Gastrocnemius medialis (tissue), 4 donors: ENCODE results near the gene FNBP1L. TPM values are rescaled to one million over a fixed set of nuclear protein-coding genes. Genes with fewer than 3 reads are reported as not detected.
A peak's percentile ranks its signal among the peaks of the same experiment; 100 is the strongest.

Source experiments
- ATAC-seq, 2 donors: fragments of 150-250 bp; one replicate each; pipeline ENCODE4 v1.9.1; 2016
- DNase-seq, 2 donors: peaks; one replicate each; pipeline ENCODE4 v3.0.0-alpha.2; 2019
- H3K27ac ChIP-seq, 4 donors: fragments of 200-600 bp; sonication (generic); 1 replicate in 1 of 4; 2 replicates in 3 of 4; pipeline ENCODE4 v1.5.1; 2016 to 2018; ENCODE audit warnings: mild to moderate bottlenecking in 2 of 4, moderate library complexity in 1 of 4
- H3K27me3 ChIP-seq, 3 donors: fragments of 200-600 bp; sonication (generic) in 2 of 3; 1 replicate in 1 of 3; 2 replicates in 2 of 3; pipeline versions ENCODE4 v1.5.1 to v1.6.0; 2016 to 2019; ENCODE audit warnings: mild to moderate bottlenecking in 1 of 3, moderate library complexity in 1 of 3
- H3K36me3 ChIP-seq, 2 donors: fragments of 200-600 bp; sonication (generic) in 1 of 2; one replicate each; pipeline ENCODE4 v1.5.1; 2017 to 2018
- H3K4me1 ChIP-seq, 2 donors: fragments of 200-600 bp; sonication (generic) in 1 of 2; one replicate each; pipeline ENCODE4 v1.5.1; 2016 to 2017; ENCODE audit warnings: mild to moderate bottlenecking in 2 of 2
- H3K4me3 ChIP-seq, 4 donors: fragments of 200-600 bp; sonication (generic) in 3 of 4; 1 replicate in 1 of 4; 2 replicates in 3 of 4; pipeline ENCODE4 v1.5.1; 2016 to 2019; ENCODE audit warnings: mild to moderate bottlenecking in 2 of 4
- H3K9me3 ChIP-seq, 3 donors: fragments of 200-600 bp; sonication (generic) in 2 of 3; 1 replicate in 1 of 3; 2 replicates in 2 of 3; pipeline ENCODE4 v1.5.1; 2016 to 2019
- POLR2A ChIP-seq, 2 donors: fragments of 450-650 bp; IDR thresholded peaks; one replicate each; pipeline ENCODE4 v1.6.1; 2017; ENCODE audit warnings: antibody characterized with exemption in 2 of 2, mild to moderate bottlenecking in 2 of 2, moderate library complexity in 2 of 2
- in situ Hi-C, 4 donors: fragments of 200-750 bp; cut with MboI; loops; one replicate each; pipeline versions ENCODE4 v1.15.0 to v1.8.0; 2017; ENCODE audit warnings: low sequenced_read_pairs in 4 of 4
- intact Hi-C: fragments of 100-400 bp; cut with DNase I; formaldehyde crosslinking; loops from one replicate; pipeline ENCODE4 v1.15.1; 2023; ENCODE audit warnings: low total_unique reads
- total RNA-seq, 4 donors: library from RNA; depleted of rRNA; stranded (reverse); fragments of >200 nt; gene quantifications; one replicate each; pipeline versions ENCODE4 v1.1.0 to v1.2.3, GENCODE V29; 2016
- TF ChIP-seq, protein P1 (sequence below), 5 experiments: fragments of 450-650 bp in 3 of 5; fragments of 200-600 bp in 2 of 5; sonication (generic) in 2 of 5; IDR thresholded peaks in 4 of 5; conservative IDR thresholded peaks in 1 of 5; 1 replicate in 4 of 5; 2 replicates in 1 of 5; pipeline ENCODE4 v1.5.1; 2016 to 2019; ENCODE audit warnings: antibody characterized with exemption in 5 of 5, mild to moderate bottlenecking in 3 of 5, moderate library complexity in 3 of 5

FNBP1L gene
- total RNA-seq, 4 donors from 2014 or later = 16.0 to 35.1 (median 17.4) TPM

DNA sequence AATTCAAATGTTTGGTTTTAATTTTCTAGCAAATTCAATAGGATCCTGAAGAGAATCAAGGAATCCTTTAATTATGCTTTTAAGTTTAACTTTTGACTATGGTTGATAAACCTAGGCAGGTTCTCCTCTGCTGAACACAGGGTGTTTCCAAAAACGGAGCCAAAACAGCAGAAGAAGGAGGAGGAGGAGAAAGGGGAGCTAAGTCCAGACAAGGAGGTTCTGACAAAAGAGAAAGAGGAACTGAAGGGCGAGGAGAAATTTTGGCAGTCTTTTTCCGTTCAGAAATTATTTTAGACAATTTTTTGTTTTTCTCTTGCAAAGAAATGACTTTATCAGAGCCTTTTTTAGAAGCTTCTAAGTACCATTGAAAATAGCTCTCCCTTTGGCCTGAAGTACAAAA is 33.2 kb upstream of the FNBP1L start:
- Histone ChIP-seq H3K4me3 (no peak overlapping the region), H3K4me1 (no peaks in the 10 kb centered on the region), H3K9me3 (no peaks in the 10 kb centered on the region), H3K27ac (peak overlapping the region in 1 of 4 donors; percentile 44), H3K27me3 (no peaks in the 10 kb centered on the region), H3K36me3 (no peaks in the 10 kb centered on the region)
- TF ChIP-seq, protein P1, sequence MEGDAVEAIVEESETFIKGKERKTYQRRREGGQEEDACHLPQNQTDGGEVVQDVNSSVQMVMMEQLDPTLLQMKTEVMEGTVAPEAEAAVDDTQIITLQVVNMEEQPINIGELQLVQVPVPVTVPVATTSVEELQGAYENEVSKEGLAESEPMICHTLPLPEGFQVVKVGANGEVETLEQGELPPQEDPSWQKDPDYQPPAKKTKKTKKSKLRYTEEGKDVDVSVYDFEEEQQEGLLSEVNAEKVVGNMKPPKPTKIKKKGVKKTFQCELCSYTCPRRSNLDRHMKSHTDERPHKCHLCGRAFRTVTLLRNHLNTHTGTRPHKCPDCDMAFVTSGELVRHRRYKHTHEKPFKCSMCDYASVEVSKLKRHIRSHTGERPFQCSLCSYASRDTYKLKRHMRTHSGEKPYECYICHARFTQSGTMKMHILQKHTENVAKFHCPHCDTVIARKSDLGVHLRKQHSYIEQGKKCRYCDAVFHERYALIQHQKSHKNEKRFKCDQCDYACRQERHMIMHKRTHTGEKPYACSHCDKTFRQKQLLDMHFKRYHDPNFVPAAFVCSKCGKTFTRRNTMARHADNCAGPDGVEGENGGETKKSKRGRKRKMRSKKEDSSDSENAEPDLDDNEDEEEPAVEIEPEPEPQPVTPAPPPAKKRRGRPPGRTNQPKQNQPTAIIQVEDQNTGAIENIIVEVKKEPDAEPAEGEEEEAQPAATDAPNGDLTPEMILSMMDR (IDR thresholded peaks at IDR 0.05 in 4 of 5, conservative IDR thresholded peaks at IDR 0.05 in 1 of 5) = no peak
- TF ChIP-seq POLR2A (IDR thresholded peaks at IDR 0.05) = no peak
- no peak for ATAC-seq
- intact Hi-C loops (no loop called here), in situ Hi-C loops (loop anchor here in 1 of 4 donors (25.0 kb wide), 1 partner anchor 102 kb away; no protein-coding TSS in a partner anchor)
- no peak for DNase-seq

DNA sequence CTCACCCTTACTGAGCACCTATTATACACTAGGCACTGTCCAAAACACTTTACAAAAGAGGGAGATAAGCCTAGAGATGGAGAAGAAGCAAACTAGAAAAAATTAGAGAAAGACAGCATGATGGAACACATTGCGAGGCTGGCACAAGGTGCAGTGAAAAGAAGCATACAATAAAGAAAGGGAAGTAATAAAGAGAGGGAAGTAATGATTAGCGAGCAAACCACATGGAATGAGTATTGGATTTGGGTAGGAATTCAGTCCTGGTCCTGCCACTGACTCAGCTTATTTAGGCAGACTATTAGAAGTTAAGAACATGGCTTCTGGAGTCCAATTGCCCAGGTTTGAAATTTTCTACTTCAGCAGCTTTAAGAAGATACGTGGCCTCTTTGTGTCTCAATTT is 32.6 kb upstream of the FNBP1L start:
- intact Hi-C loops (no loop called here), in situ Hi-C loops (loop anchor here in 1 of 4 donors (25.0 kb wide), 1 partner anchor 103 kb away; no protein-coding TSS in a partner anchor)
- TF ChIP-seq, protein P1 (IDR thresholded peaks at IDR 0.05 in 4 of 5, conservative IDR thresholded peaks at IDR 0.05 in 1 of 5) = no peak
- TF ChIP-seq POLR2A (IDR thresholded peaks at IDR 0.05) = no peak
- no peak for ATAC-seq
- Histone ChIP-seq H3K4me1 (no peaks in the 10 kb centered on the region), H3K9me3 (no peaks in the 10 kb centered on the region), H3K27ac (peak overlapping the region in 2 of 4 donors; percentile 9 to 44), H3K4me3 (no peak overlapping the region), H3K36me3 (no peaks in the 10 kb centered on the region), H3K27me3 (no peaks in the 10 kb centered on the region)
- no peak for DNase-seq

DNA sequence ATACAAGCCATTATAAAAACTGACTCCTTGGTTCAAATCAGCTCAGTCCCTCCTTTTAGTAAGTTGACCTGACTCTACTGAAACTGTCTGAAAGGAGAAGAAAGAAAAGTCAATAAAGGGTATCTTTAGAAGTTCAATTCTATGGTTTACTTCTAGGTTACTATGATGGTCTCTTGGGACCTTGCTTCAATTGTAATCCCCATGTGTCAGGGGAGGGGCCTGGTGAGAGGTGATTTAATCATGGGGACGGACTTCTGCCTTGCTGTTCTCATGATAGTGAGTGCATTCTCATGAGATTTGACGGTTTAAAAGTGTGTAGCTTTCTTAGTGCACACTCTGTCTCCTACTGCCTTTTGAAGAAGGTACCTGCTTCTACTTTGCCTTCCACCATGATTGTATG is 31.7 kb upstream of the FNBP1L start:
- H3K4me3 ChIP-seq = no peak overlapping the region
- TF ChIP-seq POLR2A (IDR thresholded peaks at IDR 0.05) = no peak
- TF ChIP-seq, protein P1 (IDR thresholded peaks at IDR 0.05 in 4 of 5, conservative IDR thresholded peaks at IDR 0.05 in 1 of 5) = no peak
- no peaks in the 10 kb centered on the region for H3K27me3 ChIP-seq
- ATAC-seq = no peak
- DNase-seq = no peak
- no peak overlapping the region for H3K27ac ChIP-seq
- in situ Hi-C loops (loop anchor here in 1 of 4 donors (25.0 kb wide), 1 partner anchor 104 kb away; no protein-coding TSS in a partner anchor), intact Hi-C loops (no loop called here)
- H3K9me3 ChIP-seq = no peaks in the 10 kb centered on the region
- no peaks in the 10 kb centered on the region for H3K36me3 ChIP-seq
- no peaks in the 10 kb centered on the region for H3K4me1 ChIP-seq

DNA sequence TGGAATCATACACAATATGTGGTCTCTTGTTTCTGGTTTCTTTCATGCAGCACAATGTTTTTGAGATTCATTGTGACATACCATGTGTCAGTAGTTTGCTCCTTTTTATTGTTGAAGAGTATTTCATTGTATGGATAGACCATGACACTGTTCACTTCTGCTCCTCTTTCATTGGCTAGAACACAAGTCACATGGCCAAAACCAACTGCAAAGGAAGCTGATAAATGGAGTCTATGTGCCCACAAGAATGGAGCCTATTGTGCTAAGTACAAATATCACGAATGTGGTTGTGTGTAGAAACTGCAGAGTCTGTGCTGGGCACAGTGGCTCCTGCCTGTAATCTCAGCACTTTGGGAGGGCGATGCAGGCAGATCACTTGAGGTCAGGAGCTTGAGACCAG is 28.6 kb upstream of the FNBP1L start:
- TF ChIP-seq, protein P1 (IDR thresholded peaks at IDR 0.05 in 4 of 5, conservative IDR thresholded peaks at IDR 0.05 in 1 of 5) = no peak
- TF ChIP-seq POLR2A (IDR thresholded peaks at IDR 0.05) = no peak
- DNase-seq = no peak
- in situ Hi-C loops (loop anchor here in 1 of 4 donors (25.0 kb wide), 1 partner anchor 107 kb away; no protein-coding TSS in a partner anchor), intact Hi-C loops (no loop called here)
- no peak overlapping the region for H3K4me3 ChIP-seq
- H3K27me3 ChIP-seq = no peaks in the 10 kb centered on the region
- H3K9me3 ChIP-seq = no peaks in the 10 kb centered on the region
- H3K27ac ChIP-seq = no peak overlapping the region
- ATAC-seq = no peak
- no peaks in the 10 kb centered on the region for H3K4me1 ChIP-seq
- H3K36me3 ChIP-seq = no peaks in the 10 kb centered on the region

DNA sequence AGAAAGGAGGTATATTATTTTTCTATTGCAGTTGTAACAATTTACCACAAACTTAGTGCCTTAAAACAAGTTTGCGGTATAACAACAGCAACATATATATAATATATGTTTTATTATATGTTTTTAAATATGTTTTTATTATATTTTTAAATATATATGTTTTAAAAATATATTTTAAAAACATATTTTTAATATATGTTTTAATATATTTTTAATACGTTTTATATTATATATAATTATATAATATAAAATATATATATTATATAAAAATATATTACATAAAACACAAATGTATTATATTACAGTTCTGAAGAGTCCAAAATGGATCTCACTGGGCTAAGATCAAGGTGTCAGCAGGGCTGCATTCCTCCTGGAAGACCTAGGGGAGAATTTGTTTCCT is 27.5 kb upstream of the FNBP1L start:
- DNase-seq = no peak
- Histone ChIP-seq H3K4me3 (no peak overlapping the region), H3K27me3 (no peaks in the 10 kb centered on the region), H3K36me3 (no peaks in the 10 kb centered on the region), H3K4me1 (no peaks in the 10 kb centered on the region), H3K9me3 (no peaks in the 10 kb centered on the region), H3K27ac (no peak overlapping the region)
- in situ Hi-C loops (loop anchor here in 1 of 4 donors (25.0 kb wide), 1 partner anchor 108 kb away; no protein-coding TSS in a partner anchor), intact Hi-C loops (no loop called here)
- no peak for TF ChIP-seq POLR2A (IDR thresholded peaks at IDR 0.05)
- TF ChIP-seq, protein P1 (IDR thresholded peaks at IDR 0.05 in 4 of 5, conservative IDR thresholded peaks at IDR 0.05 in 1 of 5) = no peak
- no peak for ATAC-seq
